Smooth muscle cell (in vitro differentiated cells): ENCODE data around the gene UTY. TPM values are rescaled to one million over a fixed set of nuclear protein-coding genes. Genes with fewer than 3 reads are reported as not detected.
"Not testable (repeated sequence)": the region's sequence is repeated elsewhere in the genome, so short reads cannot be mapped to it uniquely, and the experiment has no call there.

Experiments
- DNase-seq: peaks from one replicate; lab custom pipeline; 2025; ENCODE audit not compliant: unreplicated experiment; lab: John Stamatoyannopoulos, UW
- H2AFZ ChIP-seq: fragments of 200-600 bp; sonication (generic); 2 replicates; pipeline ENCODE4 v1.6.0; 2016; ENCODE audit warnings: antibody characterized with exemption, low read depth, mild to moderate bottlenecking
- H3F3A ChIP-seq: fragments of 200-600 bp; sonication (generic); 2 replicates; pipeline ENCODE4 v1.6.0; 2017; ENCODE audit warnings: antibody characterized with exemption, low read depth
- H3K27ac ChIP-seq: fragments of 200-600 bp; sonication (generic); 2 replicates; pipeline ENCODE4 v1.5.1; 2016; ENCODE audit warnings: low read depth, mild to moderate bottlenecking
- H3K27me3 ChIP-seq: fragments of 200-600 bp; sonication (generic); 2 replicates; pipeline ENCODE4 v1.6.1; 2016; ENCODE audit warnings: low read depth, mild to moderate bottlenecking
- H3K36me3 ChIP-seq: fragments of 200-600 bp; sonication (generic); 2 replicates; pipeline ENCODE4 v1.5.1; 2016; ENCODE audit warnings: low read depth
- H3K4me1 ChIP-seq: fragments of 200-600 bp; sonication (generic); 2 replicates; pipeline ENCODE4 v1.5.1; 2016; ENCODE audit warnings: low read depth
- H3K4me2 ChIP-seq: fragments of 200-600 bp; sonication (generic); 2 replicates; pipeline ENCODE4 v1.6.0; 2016; ENCODE audit warnings: mild to moderate bottlenecking
- H3K4me3 ChIP-seq: fragments of 200-600 bp; sonication (generic); 2 replicates; pipeline ENCODE4 v1.5.1; 2016; ENCODE audit warnings: mild to moderate bottlenecking
- H3K79me2 ChIP-seq: fragments of 200-600 bp; sonication (generic); 2 replicates; pipeline ENCODE4 v1.6.0; 2016; ENCODE audit warnings: low read depth, mild to moderate bottlenecking
- H3K9ac ChIP-seq: fragments of 200-600 bp; sonication (generic); 2 replicates; pipeline ENCODE4 v1.6.0; 2016; ENCODE audit warnings: low read depth
- H3K9me3 ChIP-seq: fragments of 200-600 bp; sonication (generic); replicated peaks from 2 replicates; pipeline ENCODE4 v1.5.1; 2016; ENCODE audit warnings: low read depth
- H4K20me1 ChIP-seq: fragments of 200-600 bp; sonication (generic); 2 replicates; pipeline ENCODE4 v1.6.0; 2016; ENCODE audit warnings: low read depth
- CTCF ChIP-seq: fragments of 200-600 bp; sonication (generic); IDR thresholded peaks from 2 replicates; pipeline ENCODE4 v1.5.1; 2017; ENCODE audit warnings: borderline replicate concordance, mild to moderate bottlenecking, antibody characterized with exemption; ENCODE audit not compliant: insufficient read depth, poor library complexity, severe bottlenecking
- WGBS: methylation state at CpG from one replicate; pipeline ENCODE4 v1.1.7; 2016; ENCODE audit warnings: low lambda C conversion rate; 5-methylcytosine and 5-hydroxymethylcytosine counted together
- polyA plus RNA-seq: library from polyadenylated mRNA; unstranded; fragments of >200 nt; fragmentation: Nextera tagmentation; extraction: Ambion mirVana; gene quantifications from 2 replicates; pipeline ENCODE4 v1.2.1, GENCODE V29; 2016
- total RNA-seq: library from RNA; depleted of rRNA; stranded (reverse); fragments of >200 nt; gene quantifications from 2 replicates; pipeline ENCODE4 v1.2.3, GENCODE V29; 2014

The UTY gene
- total and polyA plus RNA-seq, 2 experiments from 2014 or later, result not detected

- H3K79me2 ChIP-seq, result no peaks in the 10 kb centered on the region
- TF ChIP-seq CTCF, result no peak
- no peaks in the 10 kb centered on the region for H3F3A ChIP-seq
- H3K27me3 ChIP-seq, result no peaks in the 10 kb centered on the region
- no peaks in the 10 kb centered on the region for H4K20me1 ChIP-seq
- H3K27ac ChIP-seq, result no peak overlapping the region
- H3K9me3 ChIP-seq, result no peaks in the 10 kb centered on the region
- H2AFZ ChIP-seq, result no peak overlapping the region
- DNase-seq, result no peak
- H3K9ac ChIP-seq, result no peak overlapping the region
- no peaks in the 10 kb centered on the region for H3K4me1 ChIP-seq
- whole genome bisulfite sequencing, result no CpG with 5 or more reads among the region's 2 CpGs
- H3K4me2 ChIP-seq, result no peak overlapping the region
- H3K36me3 ChIP-seq, result no peaks in the 10 kb centered on the region
- H3K4me3 ChIP-seq, result no peak overlapping the region
These were observed 184.8 kb downstream of the UTY start for GRCh38 chrY:13295026-13295425.

GRCh38 chrY:13291199-13291598 is 188.6 kb downstream of the UTY start:
- H3K36me3 ChIP-seq, result no peaks in the 10 kb centered on the region
- H3K9ac ChIP-seq, result no peak overlapping the region
- TF ChIP-seq CTCF, result no peak
- H3F3A ChIP-seq, result no peaks in the 10 kb centered on the region
- no peak overlapping the region for H3K4me3 ChIP-seq
- no peaks in the 10 kb centered on the region for H3K27me3 ChIP-seq
- no peak overlapping the region for H3K27ac ChIP-seq
- no peaks in the 10 kb centered on the region for H3K79me2 ChIP-seq
- no peak for DNase-seq
- H2AFZ ChIP-seq, result no peak overlapping the region
- WGBS, result no CpG with 5 or more reads among the region's 1 CpG
- no peak overlapping the region for H3K4me2 ChIP-seq
- H3K9me3 ChIP-seq, result no peaks in the 10 kb centered on the region
- no peaks in the 10 kb centered on the region for H3K4me1 ChIP-seq
- H4K20me1 ChIP-seq, result no peaks in the 10 kb centered on the region

GRCh38 chrY:13282151-13283054 is 197.4 kb downstream of the UTY start:
- not testable (repeated sequence) for H3K4me3 ChIP-seq, H3K79me2 ChIP-seq, H3K9ac ChIP-seq, H4K20me1 ChIP-seq, H3K4me1 ChIP-seq, DNase-seq, H3K4me2 ChIP-seq, H2AFZ ChIP-seq, H3K27ac ChIP-seq, H3K36me3 ChIP-seq, H3K27me3 ChIP-seq, H3F3A ChIP-seq, H3K9me3 ChIP-seq
- no CpG with 5 or more reads among the region's 15 CpGs for WGBS

GRCh38 chrY:13279561-13279960 is 200.3 kb downstream of the UTY start:
- no CpG with 5 or more reads among the region's 2 CpGs for WGBS

More at GRCh38 chrY:13279561-13279960, 200.3 kb downstream of the UTY start:
- Histone ChIP-seq H3K4me2 (no peak overlapping the region), H3F3A (no peaks in the 10 kb centered on the region), H3K79me2 (no peaks in the 10 kb centered on the region), H2AFZ (no peak overlapping the region), H3K36me3 (no peaks in the 10 kb centered on the region), H3K9me3 (no peaks in the 10 kb centered on the region), H3K27ac (no peak overlapping the region), H3K9ac (no peak overlapping the region), H3K27me3 (no peaks in the 10 kb centered on the region), H3K4me1 (no peaks in the 10 kb centered on the region), H4K20me1 (no peaks in the 10 kb centered on the region), H3K4me3 (no peak overlapping the region)
- no peak for TF ChIP-seq CTCF
- DNase-seq, result no peak
